ENCODE measurements around the gene ELAVL2. TPM values are rescaled to one million over a fixed set of nuclear protein-coding genes. Genes with fewer than 3 reads are reported as not detected.

Gene ELAVL2
- total and polyA plus RNA-seq, 2 of the 4 experiments (the other 2 are of a cell fraction): 0.36 TPM; not detected in 1

DNA sequence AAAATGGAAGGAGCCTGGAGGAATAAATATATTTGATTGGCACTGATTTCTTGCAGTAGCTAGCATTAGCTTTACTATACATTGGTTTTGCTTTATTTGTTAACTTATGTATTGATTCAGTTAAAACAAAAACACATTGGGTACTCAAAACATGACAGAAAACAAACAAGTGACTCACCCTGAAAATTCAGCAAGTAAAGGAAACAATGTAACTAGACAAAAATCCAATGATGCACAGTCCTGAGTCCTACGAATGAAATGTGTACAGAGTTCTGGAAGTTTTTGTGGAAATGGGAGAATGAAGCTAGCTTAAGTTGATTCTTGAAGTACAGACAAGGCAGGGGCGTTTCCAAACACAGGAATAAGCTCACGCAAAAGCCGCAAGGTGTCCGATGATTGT, 175.0 kb downstream of the ELAVL2 start:
- H3K9ac ChIP-seq (ENCODE audit: low read depth, low read length): no peak overlapping the region
- no peak overlapping the region for H4K5ac ChIP-seq (ENCODE audit: low read depth, low read length)
- WGBS, 2 experiments (ENCODE audit: extremely low coverage in 2 of 2, insufficient read length in 1 of 2): no CpG with 5 or more reads among the region's 5 CpGs
- H4K8ac ChIP-seq (ENCODE audit: low read depth in 2 of 2, low read length in 2 of 2): no peak overlapping the region
- H3K4me1 ChIP-seq (ENCODE audit: control insufficient read depth, insufficient read depth, low read length): no peaks in the 10 kb centered on the region
- H4K91ac ChIP-seq (ENCODE audit: insufficient read depth, low read depth, low read length): no peak overlapping the region
- no peak overlapping the region for H3K4me3 ChIP-seq (ENCODE audit: insufficient read depth, low read depth, low read length)
- H3K14ac ChIP-seq (replicated peaks; ENCODE audit: low read depth, low read length): no peak overlapping the region
- H3K18ac ChIP-seq (ENCODE audit: low read depth, low read length): no peak overlapping the region
- no TSS peak for BruUV-seq (replicated peaks)
- intact Hi-C loops (cut with micrococcal nuclease) (no loop called here), in situ Hi-C loops (cut with MboI; ENCODE audit: low sequenced_read_pairs) (no loop called here), dilution Hi-C loops (cut with HindIII; ENCODE audit: low sequenced_read_pairs, unreplicated experiment) (no loop called here)
- TF ChIP-seq CHD1 (IDR thresholded peaks at IDR 0.05; ENCODE audit: low read depth, low read length): no peak
- ChIA-PET CTCF (no interaction called here), POLR2A (ENCODE audit: unreplicated experiment) (no interaction called here)
- no peak overlapping the region for H2BK15ac ChIP-seq (ENCODE audit: low read depth, low read length)
- ATAC-seq (ENCODE audit: low read depth) (no peak), DNase-seq (no peak)
- H2BK120ac ChIP-seq (ENCODE audit: low read depth, low read length): no peak overlapping the region
- H2BK20ac ChIP-seq (ENCODE audit: low read depth, low read length): no peak overlapping the region
- no peak overlapping the region for H2BK5ac ChIP-seq (ENCODE audit: low read depth, low read length, poor library complexity, severe bottlenecking)
- no peak overlapping the region for H3K4me2 ChIP-seq (ENCODE audit: low read depth, low read length)
- H3K23ac ChIP-seq (ENCODE audit: low read depth, low read length): no peak overlapping the region
- no peak overlapping the region for H2AK5ac ChIP-seq (ENCODE audit: low read depth, low read length)
- no peaks in the 10 kb centered on the region for H4K20me1 ChIP-seq (ENCODE audit: insufficient read depth, low read length)
- no peaks in the 10 kb centered on the region for H3K27me3 ChIP-seq (ENCODE audit: control insufficient read depth, insufficient read depth, low read length)
- no peaks in the 10 kb centered on the region for H3K79me1 ChIP-seq (ENCODE audit: low read depth in 1 of 2, low read length in 2 of 2)
- H3K9me3 ChIP-seq (ENCODE audit: control insufficient read depth, insufficient read depth, low read length): peaks cover 7% of the 10 kb centered on the region; the same call in 1 of the 2 replicates
- H3K27ac ChIP-seq (ENCODE audit: insufficient read depth, low read length): no peak overlapping the region
- H2AK9ac ChIP-seq (replicated peaks; ENCODE audit: low read depth, low read length, poor library complexity): no peak overlapping the region
- H3K4ac ChIP-seq (ENCODE audit: low read depth, low read length): no peak overlapping the region
- H3K36me3 ChIP-seq (ENCODE audit: control insufficient read depth, insufficient read depth, low read length): no peaks in the 10 kb centered on the region
- no peaks in the 10 kb centered on the region for H3K9me1 ChIP-seq (ENCODE audit: insufficient read depth, low read length)
- H3K56ac ChIP-seq (ENCODE audit: extremely low read depth, insufficient read depth, low read length): no peak overlapping the region
- H2AFZ ChIP-seq (replicated peaks; ENCODE audit: low read length, poor library complexity): no peak overlapping the region
